Smooth muscle cell (in vitro differentiated cells): ENCODE measurements around the gene RAD9B. TPM values are rescaled to one million over a fixed set of nuclear protein-coding genes. Genes with fewer than 3 reads are reported as not detected.

Experiments
- DNase-seq: peaks from one replicate; lab custom pipeline; 2025; ENCODE audit not compliant: unreplicated experiment; lab: John Stamatoyannopoulos, UW
- H2AFZ ChIP-seq: fragments of 200-600 bp; sonication (generic); 2 replicates; pipeline ENCODE4 v1.6.0; 2016; ENCODE audit warnings: antibody characterized with exemption, low read depth, mild to moderate bottlenecking
- H3F3A ChIP-seq: fragments of 200-600 bp; sonication (generic); 2 replicates; pipeline ENCODE4 v1.6.0; 2017; ENCODE audit warnings: antibody characterized with exemption, low read depth
- H3K27ac ChIP-seq: fragments of 200-600 bp; sonication (generic); 2 replicates; pipeline ENCODE4 v1.5.1; 2016; ENCODE audit warnings: low read depth, mild to moderate bottlenecking
- H3K27me3 ChIP-seq: fragments of 200-600 bp; sonication (generic); 2 replicates; pipeline ENCODE4 v1.6.1; 2016; ENCODE audit warnings: low read depth, mild to moderate bottlenecking
- H3K36me3 ChIP-seq: fragments of 200-600 bp; sonication (generic); 2 replicates; pipeline ENCODE4 v1.5.1; 2016; ENCODE audit warnings: low read depth
- H3K4me1 ChIP-seq: fragments of 200-600 bp; sonication (generic); 2 replicates; pipeline ENCODE4 v1.5.1; 2016; ENCODE audit warnings: low read depth
- H3K4me2 ChIP-seq: fragments of 200-600 bp; sonication (generic); 2 replicates; pipeline ENCODE4 v1.6.0; 2016; ENCODE audit warnings: mild to moderate bottlenecking
- H3K4me3 ChIP-seq: fragments of 200-600 bp; sonication (generic); 2 replicates; pipeline ENCODE4 v1.5.1; 2016; ENCODE audit warnings: mild to moderate bottlenecking
- H3K79me2 ChIP-seq: fragments of 200-600 bp; sonication (generic); 2 replicates; pipeline ENCODE4 v1.6.0; 2016; ENCODE audit warnings: low read depth, mild to moderate bottlenecking
- H3K9ac ChIP-seq: fragments of 200-600 bp; sonication (generic); 2 replicates; pipeline ENCODE4 v1.6.0; 2016; ENCODE audit warnings: low read depth
- H3K9me3 ChIP-seq: fragments of 200-600 bp; sonication (generic); replicated peaks from 2 replicates; pipeline ENCODE4 v1.5.1; 2016; ENCODE audit warnings: low read depth
- H4K20me1 ChIP-seq: fragments of 200-600 bp; sonication (generic); 2 replicates; pipeline ENCODE4 v1.6.0; 2016; ENCODE audit warnings: low read depth
- CTCF ChIP-seq: fragments of 200-600 bp; sonication (generic); IDR thresholded peaks from 2 replicates; pipeline ENCODE4 v1.5.1; 2017; ENCODE audit warnings: borderline replicate concordance, mild to moderate bottlenecking, antibody characterized with exemption; ENCODE audit not compliant: insufficient read depth, poor library complexity, severe bottlenecking
- WGBS: methylation state at CpG from one replicate; pipeline ENCODE4 v1.1.7; 2016; ENCODE audit warnings: low lambda C conversion rate; 5-methylcytosine and 5-hydroxymethylcytosine counted together
- polyA plus RNA-seq: library from polyadenylated mRNA; unstranded; fragments of >200 nt; fragmentation: Nextera tagmentation; extraction: Ambion mirVana; gene quantifications from 2 replicates; pipeline ENCODE4 v1.2.1, GENCODE V29; 2016
- total RNA-seq: library from RNA; depleted of rRNA; stranded (reverse); fragments of >200 nt; gene quantifications from 2 replicates; pipeline ENCODE4 v1.2.3, GENCODE V29; 2014

RAD9B gene
- total and polyA plus RNA-seq, 2 experiments from 2014 or later = 0.64 TPM; not detected in 1

DNA sequence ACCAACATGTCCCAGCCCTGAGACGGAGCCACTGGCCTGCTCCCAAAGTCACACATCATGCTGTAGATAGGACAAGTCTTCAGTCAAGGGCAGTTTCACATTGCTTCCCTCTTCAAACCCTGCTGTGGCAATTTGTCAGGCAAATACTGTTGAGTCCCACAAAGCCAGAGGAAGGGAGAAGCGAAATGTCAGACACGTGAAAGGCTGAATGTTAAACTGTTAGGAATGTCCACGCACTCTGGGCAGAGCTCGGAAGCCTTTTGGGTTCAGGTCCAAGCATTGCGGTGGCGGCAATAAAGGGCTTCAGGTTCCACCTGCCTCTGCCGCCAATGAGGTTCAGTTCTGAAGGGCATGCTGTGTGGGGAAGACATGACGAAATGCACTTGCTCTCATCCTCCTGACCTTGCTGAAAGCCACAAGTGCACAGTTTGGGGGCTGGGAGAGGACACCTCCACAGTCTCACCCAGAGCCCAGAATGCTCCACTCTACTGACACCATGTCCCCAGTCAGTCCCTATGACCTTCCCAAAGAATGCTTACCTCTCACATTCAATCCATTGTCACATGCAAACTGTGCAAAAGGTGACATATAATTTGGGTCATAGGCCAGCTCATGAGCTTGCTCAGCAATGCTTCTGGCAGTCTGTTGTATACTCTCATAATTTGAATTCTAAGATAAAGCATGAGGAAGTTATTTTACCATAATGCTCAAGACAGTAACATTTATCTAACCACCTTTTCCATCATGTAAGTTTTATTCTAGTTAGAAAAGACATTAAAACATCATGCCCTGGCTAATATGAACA, 35.7 kb downstream of the RAD9B start:
- Histone ChIP-seq H2AFZ (no peak overlapping the region), H3K79me2 (no peaks in the 10 kb centered on the region), H3K4me2 (no peak overlapping the region), H3K27me3 (no peaks in the 10 kb centered on the region), H3K4me3 (no peak overlapping the region), H3K36me3 (no peaks in the 10 kb centered on the region), H3K27ac (no peak overlapping the region), H3K9me3 (no peaks in the 10 kb centered on the region), H3K4me1 (no peaks in the 10 kb centered on the region), H3K9ac (no peak overlapping the region), H4K20me1 (peaks cover 38% of the 10 kb centered on the region), H3F3A (no peaks in the 10 kb centered on the region)
- no peak for DNase-seq
- no peak for TF ChIP-seq CTCF
- WGBS = 96% methylated on average over 9 of the region's 9 CpGs

GRCh38 chr12:110538869-110539622, 36.9 kb downstream of the RAD9B start:
- H3K27ac ChIP-seq = no peak overlapping the region
- H3K9me3 ChIP-seq = no peaks in the 10 kb centered on the region
- no peak overlapping the region for H3K4me3 ChIP-seq
- no peaks in the 10 kb centered on the region for H3F3A ChIP-seq
- no peaks in the 10 kb centered on the region for H3K27me3 ChIP-seq
- H3K9ac ChIP-seq = no peak overlapping the region
- H3K4me2 ChIP-seq = no peak overlapping the region
- no peaks in the 10 kb centered on the region for H3K36me3 ChIP-seq
- DNase-seq = no peak
- H2AFZ ChIP-seq = no peak overlapping the region
- WGBS = 95% methylated on average over 5 of the region's 5 CpGs
- H4K20me1 ChIP-seq = peaks cover 31% of the 10 kb centered on the region
- H3K79me2 ChIP-seq = no peaks in the 10 kb centered on the region
- TF ChIP-seq CTCF = no peak
- H3K4me1 ChIP-seq = no peaks in the 10 kb centered on the region

DNA sequence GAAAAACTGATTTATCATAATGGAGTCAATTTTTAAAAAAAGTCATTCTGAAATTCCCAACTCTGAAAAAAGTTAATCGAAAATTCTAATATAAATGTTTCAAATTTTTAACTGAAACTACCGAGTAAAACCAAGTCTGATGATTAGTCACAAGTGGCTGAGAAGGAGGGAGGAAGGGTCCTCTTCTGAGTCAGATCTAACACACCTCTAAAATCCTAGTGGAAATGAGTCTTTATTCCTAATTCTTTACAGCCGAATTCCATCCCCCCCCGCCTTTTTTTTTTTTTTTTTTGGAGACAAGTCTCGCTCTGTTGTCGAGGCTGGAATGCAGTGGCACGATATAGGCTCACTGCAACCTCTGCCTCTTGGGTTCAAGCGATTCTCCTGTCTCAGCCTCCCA, 37.9 kb downstream of the RAD9B start:
- 89% methylated on average over 8 of the region's 8 CpGs for WGBS
- H3K9me3 ChIP-seq = no peaks in the 10 kb centered on the region

More for the DNA sequence above, 37.9 kb downstream of the RAD9B start:
- no peak for TF ChIP-seq CTCF
- Histone ChIP-seq H3K36me3 (no peaks in the 10 kb centered on the region), H4K20me1 (peaks cover 24% of the 10 kb centered on the region), H3K4me3 (no peak overlapping the region), H3K27me3 (no peaks in the 10 kb centered on the region), H2AFZ (no peak overlapping the region), H3K27ac (no peak overlapping the region), H3K4me1 (no peaks in the 10 kb centered on the region), H3F3A (no peaks in the 10 kb centered on the region), H3K79me2 (no peaks in the 10 kb centered on the region), H3K4me2 (no peak overlapping the region), H3K9ac (no peak overlapping the region)
- no peak for DNase-seq
